HCT116 (cell line): ENCODE results near the gene RFTN1. TPM values are rescaled to one million over a fixed set of nuclear protein-coding genes. Genes with fewer than 3 reads are reported as not detected.

Source experiments
- ATAC-seq: fragments of 200-7000 bp; cut with Tn5 transposase; 2 replicates; pipeline ENCODE4 v1.9.1; 2020; ENCODE audit warnings: mild to moderate bottlenecking, moderate library complexity
- BruUV-seq: library from RNA; stranded (reverse); fragments of 400-500 nt; replicated peaks from 2 replicates; lab custom pipeline; 2021; lab: Mats Ljungman, UMichigan
- CTCF ChIA-PET: fragments of 300-600 bp; sonication (Branson Sonifier 250); formaldehyde crosslinking; loops from one replicate; lab custom pipeline; 2021; ENCODE audit warnings: antibody characterized with exemption; lab: Charles Lee
- POLR2A ChIA-PET: fragments of 300-600, 350-600 bp; sonication (Branson Sonifier 250); formaldehyde crosslinking; loops from one replicate; lab custom pipeline; 2021; ENCODE audit warnings: antibody characterized with exemption; lab: Charles Lee
- RAD21 ChIA-PET, 2 experiments: fragments of 300-600 bp; sonication (Branson Sonifier 250); formaldehyde crosslinking; loops; one replicate each; lab custom pipeline; 2023; ENCODE audit warnings: low total read pairs in 2 of 2; ENCODE audit not compliant: uncharacterized antibody in 2 of 2, unreplicated experiment in 2 of 2, low non-redundant PET in 1 of 2; lab: Charles Lee
- DNase-seq: peaks from one replicate; pipeline ENCODE4 v3.0.0-alpha.2; 2010; ENCODE audit warnings: low read depth, low spot score
- H2AFZ ChIP-seq: fragments of 200-600 bp; shearing (Covaris generic), sonication (generic); 2 replicates; pipeline ENCODE4 v1.6.1; 2017; ENCODE audit warnings: low read depth, mixed run types, mixed read lengths, antibody characterized with exemption, low read length; ENCODE audit not compliant: poor library complexity, severe bottlenecking
- H3K27ac ChIP-seq: 2 replicates; pipeline ENCODE4 v1.5.1; 2012; ENCODE audit warnings: low read depth, low read length
- H3K27me3 ChIP-seq: fragments of 200-600 bp; sonication (generic); 2 replicates; pipeline ENCODE4 v1.6.1; 2016; ENCODE audit warnings: mixed run types, low read length, mixed read lengths; ENCODE audit not compliant: insufficient read depth
- H3K36me3 ChIP-seq, 2 experiments: fragments of 200-500 bp in 1 of 2; fragments of 200-600 bp in 1 of 2; sonication (Bioruptor generic) in 1 of 2; sonication (generic) in 1 of 2; 2 replicates each; pipeline versions ENCODE4 v1.5.1 to v1.6.1; 2014 to 2016; ENCODE audit warnings: low read length in 2 of 2, inconsistent platforms in 1 of 2, mixed read lengths in 1 of 2, mixed run types in 1 of 2; ENCODE audit not compliant: insufficient read depth in 2 of 2, control insufficient read depth in 1 of 2
- H3K4me1 ChIP-seq, 2 experiments: fragments of 200-600 bp in 1 of 2; sonication (generic) in 1 of 2; 2 replicates each; pipeline versions ENCODE4 v1.5.1 to v1.6.1; 2012 to 2017; ENCODE audit warnings: low read length in 2 of 2, inconsistent platforms in 1 of 2, mild to moderate bottlenecking in 1 of 2, mixed read lengths in 1 of 2, mixed run types in 1 of 2, moderate library complexity in 1 of 2; ENCODE audit not compliant: insufficient read depth in 2 of 2, control insufficient read depth in 1 of 2
- H3K4me2 ChIP-seq: fragments of 200-600 bp; sonication (generic); 2 replicates; pipeline ENCODE4 v1.6.1; 2017; ENCODE audit warnings: mixed run types, low read length, mixed read lengths
- H3K4me3 ChIP-seq, 2 experiments: fragments of 200-600 bp in 1 of 2; sonication (generic) in 1 of 2; replicated peaks in 1 of 2; 2 replicates each; pipeline ENCODE4 v1.5.1; 2011 to 2016; ENCODE audit warnings: low read length in 2 of 2, control low read depth in 1 of 2, low read depth in 1 of 2, mild to moderate bottlenecking in 1 of 2, mixed read lengths in 1 of 2, mixed run types in 1 of 2
- H3K79me2 ChIP-seq: fragments of 200-600 bp; sonication (generic); 2 replicates; pipeline ENCODE4 v1.6.1; 2017; ENCODE audit warnings: mild to moderate bottlenecking, mixed run types, low read length, moderate library complexity, mixed read lengths; ENCODE audit not compliant: insufficient read depth
- H3K9ac ChIP-seq: fragments of 200-600 bp; sonication (generic); 2 replicates; pipeline ENCODE4 v1.6.1; 2016; ENCODE audit warnings: low read length, mixed read lengths
- H3K9me2 ChIP-seq: fragments of 200-600 bp; sonication (generic), shearing (Covaris generic); 2 replicates; pipeline ENCODE4 v1.6.1; 2017; ENCODE audit warnings: mixed run types, mild to moderate bottlenecking, moderate library complexity; ENCODE audit not compliant: insufficient read depth
- H3K9me3 ChIP-seq, 2 experiments: fragments of 200-500 bp in 1 of 2; fragments of 200-600 bp in 1 of 2; sonication (Bioruptor generic) in 1 of 2; sonication (generic) in 1 of 2; 2 replicates each; pipeline ENCODE4 v1.6.1; 2014 to 2017; ENCODE audit warnings: low read length in 2 of 2, mixed read lengths in 2 of 2, inconsistent platforms in 1 of 2, low read depth in 1 of 2, mild to moderate bottlenecking in 1 of 2, mixed run types in 1 of 2, moderate library complexity in 1 of 2; ENCODE audit not compliant: control insufficient read depth in 1 of 2, insufficient read depth in 1 of 2
- H4K20me1 ChIP-seq: fragments of 200-600 bp; sonication (generic), shearing (Covaris generic); 2 replicates; pipeline ENCODE4 v1.6.1; 2017; ENCODE audit warnings: mixed run types, mild to moderate bottlenecking, moderate library complexity; ENCODE audit not compliant: insufficient read depth
- CEBPB ChIP-seq: IDR thresholded peaks from 2 replicates; pipeline ENCODE4 v1.6.1; 2012; ENCODE audit warnings: low read depth
- CTCF ChIP-seq, 3 experiments: fragments of 200-600 bp in 1 of 3; sonication (generic) in 1 of 3; IDR thresholded peaks in 2 of 3; conservative IDR thresholded peaks in 1 of 3; 2 replicates each; pipeline ENCODE4 v1.5.1; 2012 to 2017; ENCODE audit warnings: low read depth in 2 of 3, low read length in 2 of 3, antibody characterized with exemption in 1 of 3, borderline replicate concordance in 1 of 3, control low read depth in 1 of 3, mild to moderate bottlenecking in 1 of 3, mixed read lengths in 1 of 3, mixed run types in 1 of 3, moderate library complexity in 1 of 3; ENCODE audit not compliant: insufficient read depth in 1 of 3
- FOSL1 ChIP-seq: IDR thresholded peaks from 2 replicates; pipeline ENCODE4 v1.6.1; 2012; ENCODE audit warnings: low read depth
- POLR2A ChIP-seq: IDR thresholded peaks from 2 replicates; pipeline ENCODE4 v1.7.0; 2011; ENCODE audit warnings: borderline replicate concordance; ENCODE audit not compliant: insufficient read depth, insufficient read length; ENCODE audit errors: extremely low read depth
- YY1 ChIP-seq: IDR thresholded peaks from 2 replicates; pipeline ENCODE4 v1.6.1; 2011; ENCODE audit warnings: low read length, low read depth, moderate library complexity, mild to moderate bottlenecking; ENCODE audit not compliant: insufficient replicate concordance; ENCODE audit errors: extremely low read depth
- ZFX ChIP-seq: fragments of 450-650 bp; IDR thresholded peaks from 2 replicates; pipeline ENCODE4 v1.6.1; 2017
- intact Hi-C: fragments of 100-400 bp; cut with micrococcal nuclease; formaldehyde crosslinking; loops from 2 replicates; pipeline ENCODE4 v1.10.0; 2022
- total RNA-seq: library from RNA; stranded (reverse); gene quantifications from one replicate; pipeline ENCODE4 v1.2.1, GENCODE V29; 2021; ENCODE audit not compliant: unreplicated experiment
- TF ChIP-seq, protein P1 (sequence below): IDR thresholded peaks from 2 replicates; pipeline ENCODE4 v1.6.1; 2012

The RFTN1 gene
- total RNA-seq, 1 experiment from 2014 or later: 3.9 TPM

DNA sequence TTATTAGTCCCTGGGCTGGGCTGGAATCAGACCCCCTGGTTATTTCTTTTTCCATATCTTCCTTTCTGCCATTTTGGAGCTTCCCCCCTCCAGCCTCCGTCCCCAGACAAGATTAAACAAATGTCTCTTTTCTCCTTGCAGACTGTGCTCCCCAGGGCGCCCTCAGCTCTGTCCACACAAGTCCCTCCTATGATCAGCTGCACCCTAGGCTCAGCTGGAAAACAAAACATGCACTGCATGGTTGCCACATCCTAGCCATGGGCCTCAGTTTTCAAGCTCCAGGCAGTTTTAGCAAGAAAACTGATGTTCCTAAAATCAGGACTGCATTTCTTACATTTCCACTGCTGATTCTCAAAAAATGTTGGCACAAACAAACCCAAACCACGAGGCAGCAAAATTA, 23.5 kb upstream of the RFTN1 start:
- CTCF ChIA-PET: interaction anchor here (1.1 to 1.9 kb wide), 2 partner anchors 13 to 247 kb away, joined by 4 to 6 read pairs; no protein-coding TSS in a partner anchor
- peaks cover 0 to 8% of the 10 kb centered on the region in 2 experiments; a peak in 1 of 4 replicates for H3K4me1 ChIP-seq
- BruUV-seq: no TSS peak

More for the DNA sequence above, 23.5 kb upstream of the RFTN1 start:
- intact Hi-C loops: no loop called here
- ChIA-PET RAD21 (no interaction called here), POLR2A (no interaction called here)
- H3K36me3 ChIP-seq: no peaks in the 10 kb centered on the region
- DNase-seq (no peak), ATAC-seq (no peak)
- H3K9me3 ChIP-seq: no peaks in the 10 kb centered on the region
- no peak overlapping the region for H3K4me3 ChIP-seq
- no peak overlapping the region for H3K27ac ChIP-seq
- H3K9me2 ChIP-seq: no peaks in the 10 kb centered on the region
- H3K79me2 ChIP-seq: no peaks in the 10 kb centered on the region
- TF ChIP-seq, protein P1, sequence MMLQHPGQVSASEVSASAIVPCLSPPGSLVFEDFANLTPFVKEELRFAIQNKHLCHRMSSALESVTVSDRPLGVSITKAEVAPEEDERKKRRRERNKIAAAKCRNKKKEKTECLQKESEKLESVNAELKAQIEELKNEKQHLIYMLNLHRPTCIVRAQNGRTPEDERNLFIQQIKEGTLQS: no peak
- TF ChIP-seq CEBPB (no peak), ZFX (no peak), FOSL1 (no peak), POLR2A (no peak), CTCF (IDR thresholded peaks at IDR 0.05 in 2 of 3, conservative IDR thresholded peaks at IDR 0.05 in 1 of 3; ENCODE audit: borderline replicate concordance in 1 of 3, insufficient read depth in 1 of 3, low read depth in 2 of 3, low read length in 2 of 3) (no peak), YY1 (no peak)
- no peak overlapping the region for H2AFZ ChIP-seq
- H3K9ac ChIP-seq: no peak overlapping the region
- H3K4me2 ChIP-seq: no peak overlapping the region
- peaks cover 27% of the 10 kb centered on the region for H3K27me3 ChIP-seq
- no peaks in the 10 kb centered on the region for H4K20me1 ChIP-seq
